ENCODE results near the gene ALOX15.
"Not testable (repeated sequence)": the region's sequence is repeated elsewhere in the genome, so short reads cannot be mapped to it uniquely, and the experiment has no call there.

ALOX15 gene

DNA sequence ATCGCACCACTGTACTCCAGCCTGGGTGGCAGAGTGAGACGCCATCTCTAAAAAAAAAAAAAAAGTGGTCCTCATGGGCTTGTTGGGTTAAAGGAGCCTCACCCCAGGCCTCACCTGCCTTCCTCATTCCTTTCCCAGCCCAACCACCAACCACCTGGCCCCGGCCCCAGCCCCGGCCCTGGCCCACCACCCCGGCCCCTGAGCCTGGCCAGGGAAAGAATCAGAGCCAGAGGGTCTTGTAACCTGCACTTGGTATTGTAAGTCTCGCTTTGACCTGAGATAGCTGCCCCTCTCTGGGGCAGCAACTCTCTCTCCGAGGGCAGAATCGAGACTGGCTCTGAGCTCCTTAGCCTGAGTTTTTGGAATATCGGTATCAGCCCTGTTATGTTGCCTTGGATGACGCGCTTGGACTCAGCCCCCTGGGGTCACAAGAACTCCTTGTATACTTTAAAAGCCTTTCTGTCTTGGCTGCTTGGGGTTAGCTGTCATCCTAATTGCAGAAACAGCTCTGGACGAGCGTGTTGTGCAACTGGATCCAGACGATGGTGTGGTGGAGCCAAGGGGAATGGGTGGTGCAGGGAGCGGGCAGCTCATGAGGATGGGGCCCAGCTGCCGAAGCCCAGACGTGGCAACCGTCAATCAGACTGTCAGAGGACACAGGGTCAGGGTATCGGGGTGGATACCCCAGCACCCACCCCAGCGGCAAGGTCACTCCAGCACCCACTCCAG, 42.5 kb downstream of the ALOX15 start:
- no peaks in the 10 kb centered on the region for H3K9me3 ChIP-seq (ENCODE audit: insufficient read depth, low read length, severe bottlenecking)

DNA sequence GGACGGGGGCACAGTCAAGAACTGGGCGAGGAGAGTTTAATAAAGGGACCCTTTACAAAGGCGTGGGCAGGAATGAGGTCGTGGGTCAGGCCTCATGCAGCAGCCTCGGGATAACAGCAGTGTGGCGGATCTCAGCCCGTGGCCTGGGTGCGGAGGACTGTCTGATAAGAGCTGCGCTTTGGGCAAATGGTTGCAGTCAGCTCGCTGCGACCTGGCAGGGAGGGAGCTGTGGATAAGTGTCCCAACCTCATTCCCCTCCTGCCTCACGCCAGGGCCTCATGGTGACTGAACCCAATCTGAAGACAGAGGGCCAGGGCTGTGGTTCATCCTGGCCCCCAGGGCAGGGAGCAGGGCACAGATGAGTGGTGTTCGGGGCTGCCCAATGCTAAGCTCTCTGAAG, 43.5 kb downstream of the ALOX15 start:
- no peak overlapping the region for H3K4me2 ChIP-seq (ENCODE audit: insufficient read depth, low read length)
- no peak overlapping the region for H3K9ac ChIP-seq (ENCODE audit: low read depth, low read length)
- no peak overlapping the region for H3K4me3 ChIP-seq (ENCODE audit: low read depth in 1 of 2, low read length in 2 of 2)
- H3K36me3 ChIP-seq (ENCODE audit: insufficient read depth, low read length) = no peaks in the 10 kb centered on the region
- peaks cover 2% of the 10 kb centered on the region for H3K27me3 ChIP-seq (ENCODE audit: insufficient read depth, low read length, poor library complexity)
- DNase-seq = no peak
- H3K79me2 ChIP-seq (ENCODE audit: insufficient read depth, low read length) = no peaks in the 10 kb centered on the region
- no peak overlapping the region for H3K27ac ChIP-seq (ENCODE audit: low read length)
- H2AFZ ChIP-seq (ENCODE audit: low read depth, low read length) = no peak overlapping the region
- TF ChIP-seq, protein P1, sequence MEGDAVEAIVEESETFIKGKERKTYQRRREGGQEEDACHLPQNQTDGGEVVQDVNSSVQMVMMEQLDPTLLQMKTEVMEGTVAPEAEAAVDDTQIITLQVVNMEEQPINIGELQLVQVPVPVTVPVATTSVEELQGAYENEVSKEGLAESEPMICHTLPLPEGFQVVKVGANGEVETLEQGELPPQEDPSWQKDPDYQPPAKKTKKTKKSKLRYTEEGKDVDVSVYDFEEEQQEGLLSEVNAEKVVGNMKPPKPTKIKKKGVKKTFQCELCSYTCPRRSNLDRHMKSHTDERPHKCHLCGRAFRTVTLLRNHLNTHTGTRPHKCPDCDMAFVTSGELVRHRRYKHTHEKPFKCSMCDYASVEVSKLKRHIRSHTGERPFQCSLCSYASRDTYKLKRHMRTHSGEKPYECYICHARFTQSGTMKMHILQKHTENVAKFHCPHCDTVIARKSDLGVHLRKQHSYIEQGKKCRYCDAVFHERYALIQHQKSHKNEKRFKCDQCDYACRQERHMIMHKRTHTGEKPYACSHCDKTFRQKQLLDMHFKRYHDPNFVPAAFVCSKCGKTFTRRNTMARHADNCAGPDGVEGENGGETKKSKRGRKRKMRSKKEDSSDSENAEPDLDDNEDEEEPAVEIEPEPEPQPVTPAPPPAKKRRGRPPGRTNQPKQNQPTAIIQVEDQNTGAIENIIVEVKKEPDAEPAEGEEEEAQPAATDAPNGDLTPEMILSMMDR (IDR thresholded peaks at IDR 0.05; ENCODE audit: borderline replicate concordance, extremely low read depth, low read length, poor library complexity, severe bottlenecking) = no peak
- TF ChIP-seq EZH2 (IDR thresholded peaks at IDR 0.05; ENCODE audit: borderline replicate concordance, low read depth, low read length, severe bottlenecking) = no peak
- H3K9me3 ChIP-seq (ENCODE audit: insufficient read depth, low read length, severe bottlenecking) = no peaks in the 10 kb centered on the region
- H4K20me1 ChIP-seq (ENCODE audit: insufficient read depth, low read length) = no peaks in the 10 kb centered on the region
- H3K4me1 ChIP-seq (ENCODE audit: insufficient read depth, low read length) = no peaks in the 10 kb centered on the region
- ATAC-seq (ENCODE audit: insufficient read depth, low read depth) = no peak

More for the DNA sequence above, 42.5 kb downstream of the ALOX15 start:
- DNase-seq = no peak
- Histone ChIP-seq H3K27ac (ENCODE audit: low read length) (no peak overlapping the region), H4K20me1 (ENCODE audit: insufficient read depth, low read length) (no peaks in the 10 kb centered on the region), H2AFZ (ENCODE audit: low read depth, low read length) (no peak overlapping the region), H3K36me3 (ENCODE audit: insufficient read depth, low read length) (no peaks in the 10 kb centered on the region), H3K79me2 (ENCODE audit: insufficient read depth, low read length) (no peaks in the 10 kb centered on the region), H3K27me3 (ENCODE audit: insufficient read depth, low read length, poor library complexity) (peaks cover 2% of the 10 kb centered on the region), H3K4me2 (ENCODE audit: insufficient read depth, low read length) (no peak overlapping the region), H3K4me3 (ENCODE audit: low read depth in 1 of 2, low read length in 2 of 2) (no peak overlapping the region), H3K9ac (ENCODE audit: low read depth, low read length) (no peak overlapping the region), H3K4me1 (ENCODE audit: insufficient read depth, low read length) (no peaks in the 10 kb centered on the region)
- TF ChIP-seq, protein P1 (IDR thresholded peaks at IDR 0.05; ENCODE audit: borderline replicate concordance, extremely low read depth, low read length, poor library complexity, severe bottlenecking) = no peak
- no peak for TF ChIP-seq EZH2 (IDR thresholded peaks at IDR 0.05; ENCODE audit: borderline replicate concordance, low read depth, low read length, severe bottlenecking)
- no peak for ATAC-seq (ENCODE audit: insufficient read depth, low read depth)

DNA sequence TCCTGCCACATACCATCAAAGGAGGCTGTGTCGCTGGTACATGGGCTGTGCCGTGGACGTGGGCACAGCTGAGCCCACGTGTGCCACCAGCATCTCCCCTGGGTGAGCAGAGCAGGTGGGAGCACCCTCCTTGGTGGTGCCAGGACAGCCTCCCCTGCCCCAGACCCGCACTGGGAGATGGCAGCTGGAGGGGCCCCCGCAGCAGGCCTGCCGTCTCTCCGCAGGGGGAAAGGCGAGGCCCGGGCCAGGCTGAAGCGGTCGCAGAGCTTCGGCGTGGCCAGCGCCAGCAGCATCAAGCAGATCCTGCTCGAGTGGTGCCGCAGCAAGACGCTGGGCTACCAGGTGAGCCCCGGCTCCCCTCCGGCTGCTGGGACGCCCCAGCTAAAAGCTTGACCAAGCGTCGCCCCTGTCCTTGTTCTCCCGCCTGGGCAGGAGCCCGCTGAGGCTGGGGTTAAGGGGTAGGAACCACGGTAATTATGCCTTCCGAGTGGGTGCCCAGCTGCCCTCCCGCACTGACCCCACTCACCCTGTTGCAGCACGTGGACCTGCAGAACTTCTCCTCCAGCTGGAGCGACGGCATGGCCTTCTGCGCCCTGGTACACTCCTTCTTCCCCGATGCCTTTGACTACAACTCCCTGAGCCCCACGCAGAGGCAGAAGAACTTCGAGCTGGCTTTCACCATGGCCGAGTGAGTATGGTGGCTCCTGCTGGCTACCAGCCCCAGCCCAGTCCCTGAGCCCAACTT, 44.7 kb downstream of the ALOX15 start:
- H3K9ac ChIP-seq (ENCODE audit: low read depth, low read length) = no peak overlapping the region
- H3K4me2 ChIP-seq (ENCODE audit: insufficient read depth, low read length) = no peak overlapping the region
- ATAC-seq (ENCODE audit: insufficient read depth, low read depth) (no peak), DNase-seq (no peak)
- H3K4me3 ChIP-seq (ENCODE audit: low read depth in 1 of 2, low read length in 2 of 2) = no peak overlapping the region
- no peak overlapping the region for H3K27ac ChIP-seq (ENCODE audit: low read length)
- no peaks in the 10 kb centered on the region for H3K9me3 ChIP-seq (ENCODE audit: insufficient read depth, low read length, severe bottlenecking)
- no peaks in the 10 kb centered on the region for H4K20me1 ChIP-seq (ENCODE audit: insufficient read depth, low read length)
- H3K36me3 ChIP-seq (ENCODE audit: insufficient read depth, low read length) = no peaks in the 10 kb centered on the region
- H3K79me2 ChIP-seq (ENCODE audit: insufficient read depth, low read length) = no peaks in the 10 kb centered on the region
- peaks cover 2% of the 10 kb centered on the region for H3K27me3 ChIP-seq (ENCODE audit: insufficient read depth, low read length, poor library complexity)
- TF ChIP-seq, protein P1 (IDR thresholded peaks at IDR 0.05; ENCODE audit: borderline replicate concordance, extremely low read depth, low read length, poor library complexity, severe bottlenecking) = no peak
- no peak for TF ChIP-seq EZH2 (IDR thresholded peaks at IDR 0.05; ENCODE audit: borderline replicate concordance, low read depth, low read length, severe bottlenecking)
- H2AFZ ChIP-seq (ENCODE audit: low read depth, low read length) = no peak overlapping the region
- no peaks in the 10 kb centered on the region for H3K4me1 ChIP-seq (ENCODE audit: insufficient read depth, low read length)

DNA sequence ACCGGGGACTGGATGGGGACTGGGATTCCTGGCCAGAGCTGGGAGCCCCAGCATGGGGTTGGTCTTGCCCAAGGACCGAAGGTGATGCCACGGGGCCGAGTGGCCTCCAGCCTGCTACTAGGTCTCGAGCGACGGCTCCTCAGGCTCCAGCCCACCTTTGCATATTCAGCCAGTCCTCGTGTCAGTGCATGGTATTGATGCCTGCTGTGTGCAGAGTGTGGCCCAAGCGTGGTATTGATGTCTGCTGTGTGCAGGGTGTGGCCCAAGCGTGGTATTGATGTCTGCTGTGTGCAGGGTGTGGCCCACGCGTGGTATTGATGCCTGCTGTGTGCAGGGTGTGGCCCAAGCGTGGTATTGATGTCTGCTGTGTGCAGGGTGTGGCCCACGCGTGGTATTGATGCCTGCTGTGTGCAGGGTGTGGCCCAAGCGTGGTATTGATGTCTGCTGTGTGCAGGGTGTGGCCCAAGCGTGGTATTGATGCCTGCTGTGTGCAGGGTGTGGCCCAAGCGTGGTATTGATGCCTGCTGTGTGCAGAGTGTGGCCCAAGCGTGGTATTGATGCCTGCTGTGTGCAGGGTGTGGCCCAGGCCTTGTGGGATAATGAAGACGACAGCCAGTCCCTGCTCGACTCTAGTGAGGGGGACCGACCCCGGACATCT, 45.7 kb downstream of the ALOX15 start:
- not testable (repeated sequence) for H3K4me1 ChIP-seq (ENCODE audit: insufficient read depth, low read length); H3K36me3 ChIP-seq (ENCODE audit: insufficient read depth, low read length); ATAC-seq (ENCODE audit: insufficient read depth, low read depth); H3K4me3 ChIP-seq (ENCODE audit: low read depth in 1 of 2, low read length in 2 of 2); H3K79me2 ChIP-seq (ENCODE audit: insufficient read depth, low read length); H4K20me1 ChIP-seq (ENCODE audit: insufficient read depth, low read length); H3K9ac ChIP-seq (ENCODE audit: low read depth, low read length); H2AFZ ChIP-seq (ENCODE audit: low read depth, low read length); H3K27ac ChIP-seq (ENCODE audit: low read length); H3K4me2 ChIP-seq (ENCODE audit: insufficient read depth, low read length); H3K27me3 ChIP-seq (ENCODE audit: insufficient read depth, low read length, poor library complexity); DNase-seq; H3K9me3 ChIP-seq (ENCODE audit: insufficient read depth, low read length, severe bottlenecking)
